Keratinocyte (primary cell): ENCODE results near the gene NECAP2.
"Not testable (repeated sequence)": the region's sequence is repeated elsewhere in the genome, so short reads cannot be mapped to it uniquely, and the experiment has no call there.

Source experiments
- EZH2 ChIP-seq: IDR thresholded peaks from one replicate; pipeline ENCODE4 v1.6.1; 2012; ENCODE audit warnings: inconsistent platforms, mild to moderate bottlenecking, low read length, moderate library complexity
- TF ChIP-seq, protein P1 (sequence below), 3 experiments: IDR thresholded peaks in 1 of 3; conservative IDR thresholded peaks in 1 of 3; optimal IDR thresholded peaks in 1 of 3; 2 replicates in 2 of 3; 3 replicates in 1 of 3; pipeline versions ENCODE3 to v1.5.1; 2011; ENCODE audit warnings: low read length in 3 of 3, mild to moderate bottlenecking in 3 of 3, moderate library complexity in 2 of 3, control low read depth in 1 of 3, inconsistent platforms in 1 of 3; ENCODE audit not compliant: insufficient read depth in 2 of 3; ENCODE audit errors: extremely low read depth in 1 of 3

DNA sequence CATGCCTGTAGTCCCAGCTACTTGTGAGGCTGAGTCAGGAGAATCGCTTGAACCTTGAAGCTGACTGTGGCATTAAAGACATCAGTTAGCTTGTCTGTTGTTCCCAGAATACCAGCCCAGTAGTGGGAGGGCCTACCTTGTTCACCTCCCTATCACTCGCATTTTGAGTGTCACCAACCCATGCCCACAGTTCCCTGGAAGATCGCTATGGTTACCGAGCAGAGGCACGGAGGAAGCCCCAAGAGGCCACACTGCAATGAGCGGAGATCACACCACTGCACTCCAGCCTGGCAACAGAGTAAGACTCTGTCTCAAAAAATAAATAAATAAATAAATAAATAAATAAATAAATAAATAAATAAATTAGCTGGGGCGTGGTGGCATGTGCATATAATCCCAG, 52.4 kb downstream of the NECAP2 start:
- TF ChIP-seq, protein P1, sequence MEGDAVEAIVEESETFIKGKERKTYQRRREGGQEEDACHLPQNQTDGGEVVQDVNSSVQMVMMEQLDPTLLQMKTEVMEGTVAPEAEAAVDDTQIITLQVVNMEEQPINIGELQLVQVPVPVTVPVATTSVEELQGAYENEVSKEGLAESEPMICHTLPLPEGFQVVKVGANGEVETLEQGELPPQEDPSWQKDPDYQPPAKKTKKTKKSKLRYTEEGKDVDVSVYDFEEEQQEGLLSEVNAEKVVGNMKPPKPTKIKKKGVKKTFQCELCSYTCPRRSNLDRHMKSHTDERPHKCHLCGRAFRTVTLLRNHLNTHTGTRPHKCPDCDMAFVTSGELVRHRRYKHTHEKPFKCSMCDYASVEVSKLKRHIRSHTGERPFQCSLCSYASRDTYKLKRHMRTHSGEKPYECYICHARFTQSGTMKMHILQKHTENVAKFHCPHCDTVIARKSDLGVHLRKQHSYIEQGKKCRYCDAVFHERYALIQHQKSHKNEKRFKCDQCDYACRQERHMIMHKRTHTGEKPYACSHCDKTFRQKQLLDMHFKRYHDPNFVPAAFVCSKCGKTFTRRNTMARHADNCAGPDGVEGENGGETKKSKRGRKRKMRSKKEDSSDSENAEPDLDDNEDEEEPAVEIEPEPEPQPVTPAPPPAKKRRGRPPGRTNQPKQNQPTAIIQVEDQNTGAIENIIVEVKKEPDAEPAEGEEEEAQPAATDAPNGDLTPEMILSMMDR (optimal IDR thresholded peaks at IDR 0.05 in 1 of 3, IDR thresholded peaks at IDR 0.05 in 1 of 3, conservative IDR thresholded peaks at IDR 0.05 in 1 of 3; ENCODE audit: extremely low read depth in 1 of 3, insufficient read depth in 2 of 3, low read length in 3 of 3) = not testable (repeated sequence)
- not testable (repeated sequence) for TF ChIP-seq EZH2
